ENCODE results near the gene KCNT1.

KCNT1 gene

DNA sequence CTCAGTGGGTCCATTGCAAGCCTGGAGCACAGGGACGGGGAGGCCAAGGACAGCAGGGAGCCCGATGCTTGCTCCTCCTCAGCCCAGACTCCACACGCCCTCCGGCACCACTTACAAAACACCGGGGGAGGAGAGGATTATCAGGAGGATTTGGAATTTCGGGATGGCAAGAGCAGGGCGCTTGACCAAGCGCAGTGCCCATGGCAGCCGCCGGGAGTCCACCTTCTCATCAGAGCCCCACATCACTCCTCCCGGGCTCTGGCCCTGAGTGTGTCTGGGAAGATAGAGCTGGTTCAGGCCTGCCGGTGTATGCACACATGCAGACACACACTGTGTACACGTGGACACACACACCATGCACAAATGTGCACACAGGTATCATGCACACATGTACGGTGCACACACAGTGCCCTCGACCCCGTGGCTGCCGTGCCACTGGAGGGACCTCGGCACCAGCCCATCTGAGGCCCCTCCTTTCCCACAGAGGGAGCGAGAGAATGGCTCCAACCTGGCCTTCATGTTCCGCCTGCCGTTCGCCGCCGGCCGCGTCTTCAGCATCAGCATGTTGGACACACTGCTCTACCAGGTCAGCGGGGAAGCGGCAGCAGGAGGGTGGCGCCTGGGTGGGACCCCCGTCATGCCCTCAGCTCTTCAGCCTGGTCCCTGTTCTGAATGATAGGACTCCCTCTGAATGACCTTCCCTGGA lies 81.7 kb downstream of the KCNT1 start:
- no peak for DNase-seq (ENCODE audit: low read depth)

DNA sequence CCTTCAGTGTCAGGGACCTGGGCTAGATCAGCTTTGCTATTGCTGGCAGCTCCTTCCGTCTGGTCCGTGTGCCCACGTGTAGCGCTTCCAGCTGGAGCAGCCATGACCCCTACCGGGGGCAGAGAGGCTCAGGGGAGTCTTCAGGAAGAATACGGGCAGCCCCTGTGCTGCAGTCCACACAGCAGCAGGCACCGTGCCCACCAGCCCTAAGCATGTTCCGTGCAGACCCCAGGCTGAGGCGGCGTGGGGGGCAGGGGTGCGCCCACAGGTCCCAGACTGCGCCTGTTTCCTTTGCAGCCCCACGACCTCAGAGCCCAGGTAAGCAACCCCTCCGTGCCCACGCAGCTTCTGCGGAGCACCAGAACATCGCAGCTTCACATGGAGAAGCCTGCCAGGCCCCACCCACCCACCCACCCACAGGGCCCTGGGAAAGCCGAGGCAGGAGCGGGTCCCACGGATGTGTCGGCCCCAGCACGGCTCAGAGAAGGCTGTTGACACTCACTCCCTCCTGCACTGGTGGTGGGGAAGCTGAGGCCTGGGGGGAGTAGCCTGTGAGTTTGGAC lies 83.1 kb downstream of the KCNT1 start:
- DNase-seq (ENCODE audit: low read depth), result no peak

DNA sequence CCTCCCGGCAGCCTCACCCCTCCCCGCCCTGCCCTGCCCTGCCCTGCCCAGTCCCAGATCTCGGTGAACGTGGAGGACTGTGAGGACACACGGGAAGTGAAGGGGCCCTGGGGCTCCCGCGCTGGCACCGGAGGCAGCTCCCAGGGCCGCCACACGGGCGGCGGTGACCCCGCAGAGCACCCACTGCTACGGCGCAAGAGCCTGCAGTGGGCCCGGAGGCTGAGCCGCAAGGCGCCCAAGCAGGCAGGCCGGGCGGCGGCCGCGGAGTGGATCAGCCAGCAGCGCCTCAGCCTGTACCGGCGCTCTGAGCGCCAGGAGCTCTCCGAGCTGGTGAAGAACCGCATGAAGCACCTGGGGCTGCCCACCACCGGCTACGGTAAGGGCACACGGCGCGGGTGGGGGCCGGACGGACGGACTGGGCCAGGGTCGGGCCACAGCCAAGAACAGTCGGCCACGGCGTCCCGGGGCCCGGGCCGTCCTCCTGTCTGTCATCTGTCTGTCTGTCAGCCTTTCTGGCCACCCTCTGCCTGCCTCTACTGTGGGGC lies 84.2 kb downstream of the KCNT1 start:
- no peak for DNase-seq (ENCODE audit: low read depth)

DNA sequence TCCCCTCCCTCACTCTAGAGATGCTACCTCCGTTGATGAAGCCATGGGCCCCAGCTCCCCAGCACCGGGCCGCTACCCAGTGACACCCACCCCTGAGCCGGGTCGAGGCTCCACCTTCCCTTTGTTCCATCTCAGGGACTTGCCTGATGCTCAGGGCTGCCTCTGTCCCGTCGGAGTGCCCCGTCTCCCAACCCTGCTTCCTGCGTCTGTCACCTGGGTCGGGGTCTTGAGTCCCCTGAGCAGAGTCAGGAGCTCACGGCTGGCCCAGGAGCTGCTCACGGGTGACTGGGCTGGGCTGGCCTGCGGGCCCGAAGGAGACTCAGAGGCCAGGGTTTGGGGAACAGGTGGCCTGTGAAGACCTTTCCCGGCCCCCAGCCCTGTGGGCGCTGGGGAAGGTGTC lies 85.3 kb downstream of the KCNT1 start:
- DNase-seq (ENCODE audit: low read depth), result no peak

DNA sequence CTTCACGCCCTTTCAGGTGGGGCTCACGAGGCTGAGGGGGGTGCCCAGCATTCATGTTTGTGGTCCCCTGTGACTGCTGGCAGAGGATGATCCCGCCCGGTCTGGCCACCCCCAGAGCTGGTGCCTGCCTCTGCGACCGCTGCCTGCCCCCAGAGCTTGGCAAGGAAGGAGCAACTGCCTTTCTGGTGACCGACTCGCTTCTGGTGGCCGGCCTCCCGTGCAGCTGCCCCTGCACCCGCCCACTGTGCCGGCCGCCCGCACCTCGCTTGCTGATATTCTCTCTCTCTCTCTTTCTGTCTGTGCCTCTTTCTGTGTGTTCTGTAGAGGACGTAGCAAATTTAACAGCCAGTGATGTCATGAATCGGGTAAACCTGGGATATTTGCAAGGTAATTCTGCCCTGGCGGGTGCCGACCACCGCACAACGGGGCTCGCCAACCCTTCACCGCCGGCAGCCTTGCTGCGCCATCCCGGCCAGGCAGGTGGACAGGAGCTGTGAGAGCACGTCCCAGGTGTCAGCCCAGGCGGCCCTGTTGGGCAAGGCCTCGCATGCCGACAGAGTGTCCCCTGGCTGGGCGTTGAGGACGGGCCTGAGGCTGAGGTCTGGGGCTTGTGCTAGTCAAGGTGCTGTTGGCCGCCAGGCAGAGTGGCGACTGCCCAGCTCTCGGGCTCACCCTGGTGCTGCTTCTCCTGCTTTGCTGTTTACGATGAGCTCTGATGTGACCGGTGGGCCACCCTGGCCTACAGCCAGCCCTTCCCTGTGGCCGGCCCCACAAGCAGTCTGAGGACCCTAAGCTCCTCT lies 86.0 kb downstream of the KCNT1 start:
- no peak for DNase-seq (ENCODE audit: low read depth)

DNA sequence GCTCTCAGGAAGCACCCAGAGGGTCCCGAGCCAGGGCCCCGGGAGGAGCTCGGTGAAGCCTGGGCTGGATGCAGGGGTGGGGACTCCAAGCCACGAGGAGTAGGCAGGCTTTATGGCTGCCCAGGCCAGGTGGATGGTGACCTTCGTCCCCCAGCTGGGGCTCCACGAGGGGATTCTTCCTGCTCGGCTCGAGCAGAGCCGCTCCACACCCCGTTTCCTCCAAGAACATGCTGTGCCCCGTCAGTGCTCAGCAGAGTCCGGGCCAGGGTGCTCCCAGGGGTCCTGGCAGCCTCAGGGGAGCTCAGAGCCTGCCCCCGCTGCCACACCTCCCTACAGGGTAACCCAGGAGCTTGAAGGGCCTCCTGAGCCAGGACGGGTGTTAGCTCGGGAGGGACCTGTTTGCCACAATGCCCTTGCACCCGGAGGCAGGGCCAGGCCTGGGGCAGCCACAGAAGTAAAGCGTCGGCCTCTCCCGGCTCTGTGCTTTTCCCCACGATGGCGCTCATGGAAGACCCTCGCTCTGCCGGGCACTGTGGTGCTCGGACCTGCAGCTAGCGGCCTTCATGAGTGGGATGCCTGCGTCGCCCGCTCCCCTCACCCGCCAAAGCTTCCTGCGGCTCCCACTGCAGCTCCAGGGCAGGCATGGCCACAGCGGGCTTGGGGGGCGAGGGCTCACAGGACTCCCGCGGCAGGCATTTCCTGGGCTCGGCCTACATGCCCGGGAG lies 86.8 kb downstream of the KCNT1 start:
- DNase-seq (ENCODE audit: low read depth), result no peak

DNA sequence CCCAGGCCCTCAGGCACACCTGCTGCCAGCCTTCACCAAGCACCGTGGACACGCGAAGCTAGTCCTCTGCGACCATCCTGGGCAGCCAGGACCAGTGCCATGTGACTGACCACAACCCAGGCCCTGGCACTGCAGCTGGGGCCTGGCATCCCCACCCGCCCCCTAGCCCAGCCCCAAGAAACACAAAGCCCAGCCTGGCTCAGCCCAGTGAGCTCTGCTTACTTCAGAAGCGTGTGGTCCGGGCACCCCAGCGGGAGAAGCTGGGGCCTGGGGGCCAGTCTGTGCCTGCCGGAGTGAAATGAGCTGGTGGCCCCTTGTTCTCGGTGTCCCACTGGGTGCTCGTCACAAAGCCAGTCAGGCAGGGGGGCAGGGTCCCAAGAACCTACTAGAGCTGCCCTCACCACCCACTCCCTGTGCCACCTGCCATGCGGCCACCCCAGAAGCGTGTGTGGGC lies 87.9 kb downstream of the KCNT1 start:
- no peak for DNase-seq (ENCODE audit: low read depth)

DNA sequence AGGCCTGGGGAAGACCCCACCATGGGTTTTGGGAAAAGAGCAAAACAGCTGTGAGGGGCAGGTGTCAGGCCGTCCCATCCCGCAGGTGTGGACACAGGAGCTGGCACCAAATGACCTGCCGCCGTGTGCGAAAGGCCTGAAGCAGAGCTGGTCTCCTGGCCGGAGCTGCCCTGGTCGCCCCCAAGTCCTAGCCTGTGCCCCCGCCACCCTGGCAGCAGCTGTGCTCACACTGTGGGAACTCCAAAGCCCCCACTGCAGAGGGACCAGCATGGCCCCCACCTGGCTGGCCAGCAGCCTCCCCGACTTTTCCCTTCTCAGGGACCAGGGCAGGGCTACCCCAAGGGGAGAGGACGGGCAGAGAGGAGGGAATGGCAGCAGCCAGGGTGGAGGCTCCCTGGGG lies 88.4 kb downstream of the KCNT1 start:
- no peak for DNase-seq (ENCODE audit: low read depth)

DNA sequence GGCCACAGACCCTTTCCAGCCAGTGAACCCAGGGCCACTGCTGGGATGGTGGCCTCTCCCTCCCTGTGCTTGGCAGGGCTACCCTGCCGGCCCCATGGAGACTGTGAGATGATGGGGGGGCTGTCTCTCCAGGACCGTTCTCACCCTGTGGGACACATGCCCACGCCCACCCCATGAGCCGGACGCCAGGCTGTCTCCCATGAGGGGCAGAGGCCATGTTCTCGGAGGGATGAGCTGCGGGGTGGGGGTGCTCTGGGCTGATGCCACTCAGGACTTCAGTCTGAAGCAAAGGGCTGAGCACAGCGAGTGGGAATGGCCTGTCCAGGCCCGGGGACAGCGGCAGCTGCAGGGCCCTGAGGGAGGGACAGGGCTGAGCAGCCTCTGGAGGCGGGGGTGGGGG lies 88.9 kb downstream of the KCNT1 start:
- no peak for DNase-seq (ENCODE audit: low read depth)

DNA sequence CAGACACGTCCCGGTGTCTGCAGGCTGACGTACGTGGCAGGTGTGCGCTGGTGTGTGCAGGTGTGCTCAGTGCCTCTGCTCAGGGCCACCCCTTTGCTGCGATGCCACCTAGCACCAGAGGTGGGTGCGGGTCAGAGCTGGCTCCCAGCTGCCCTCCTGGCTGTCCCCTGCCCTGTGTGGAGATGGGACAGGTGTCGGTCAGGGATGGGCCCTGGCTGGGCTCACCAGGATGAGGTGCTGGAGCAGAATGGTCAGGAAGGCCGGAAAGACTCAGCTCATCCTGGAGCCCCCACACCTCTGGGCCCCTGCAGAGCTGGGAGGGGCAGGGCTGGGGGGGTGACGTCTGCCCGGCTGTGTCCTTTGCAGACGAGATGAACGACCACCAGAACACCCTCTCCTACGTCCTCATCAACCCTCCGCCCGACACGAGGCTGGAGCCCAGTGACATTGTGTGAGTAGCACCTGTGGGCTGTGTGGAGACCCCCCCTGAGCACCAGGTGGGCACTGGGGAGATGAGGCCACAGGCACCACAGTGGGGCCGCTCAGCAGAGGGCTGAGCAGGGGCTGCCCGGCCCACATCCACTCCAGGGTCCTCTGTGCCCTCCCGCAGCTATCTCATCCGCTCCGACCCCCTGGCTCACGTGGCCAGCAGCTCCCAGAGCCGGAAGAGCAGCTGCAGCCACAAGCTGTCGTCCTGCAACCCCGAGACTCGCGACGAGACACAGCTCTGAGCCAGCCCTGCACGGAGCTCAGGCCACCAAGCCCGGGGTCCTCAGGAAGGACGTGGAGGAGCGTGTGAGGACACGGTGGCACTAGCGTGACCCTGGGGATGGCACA lies 89.7 kb downstream of the KCNT1 start:
- DNase-seq (ENCODE audit: low read depth), result no peak

DNA sequence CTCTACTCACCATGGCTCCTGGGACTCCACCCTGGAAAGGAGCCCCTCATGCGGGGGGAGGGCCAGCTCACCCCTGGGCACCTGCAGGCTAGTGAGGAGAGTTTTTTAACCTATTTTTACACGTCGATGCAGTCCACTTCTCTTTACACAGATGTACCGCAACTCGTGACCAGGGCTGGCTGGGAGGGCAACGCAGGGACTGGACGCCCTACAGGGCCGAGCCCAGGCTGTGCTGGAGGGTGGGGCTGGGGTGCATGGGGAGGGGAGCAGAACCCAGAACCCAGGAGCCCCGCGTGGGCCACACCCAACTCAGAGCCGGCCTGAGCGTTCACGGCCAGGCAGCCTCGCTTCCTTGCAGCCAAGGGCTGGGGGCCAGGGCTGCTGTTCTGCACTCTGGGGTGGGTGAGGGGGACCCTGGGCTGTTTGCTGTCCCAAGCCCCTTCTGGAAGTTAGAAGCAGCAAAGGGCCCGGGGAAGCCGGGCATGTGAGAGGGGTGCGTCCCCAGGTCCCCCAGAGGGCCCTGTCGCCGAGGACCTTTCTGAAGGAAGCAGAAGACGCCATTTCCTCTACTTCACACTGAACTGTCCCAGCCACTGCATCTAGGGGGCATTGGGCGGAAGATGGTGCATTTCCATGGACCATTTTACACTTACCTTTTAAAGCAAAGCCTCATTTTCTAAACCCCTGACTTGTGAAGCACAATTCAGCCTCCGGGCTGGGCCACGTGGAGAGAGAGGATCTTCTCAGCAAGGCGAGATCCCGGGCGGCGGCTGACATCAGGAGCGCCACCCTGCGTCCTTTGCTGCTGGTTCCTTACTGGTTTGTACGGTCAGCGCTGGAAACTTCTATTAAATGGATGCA lies 90.5 kb downstream of the KCNT1 start:
- no peak for DNase-seq (ENCODE audit: low read depth)

DNA sequence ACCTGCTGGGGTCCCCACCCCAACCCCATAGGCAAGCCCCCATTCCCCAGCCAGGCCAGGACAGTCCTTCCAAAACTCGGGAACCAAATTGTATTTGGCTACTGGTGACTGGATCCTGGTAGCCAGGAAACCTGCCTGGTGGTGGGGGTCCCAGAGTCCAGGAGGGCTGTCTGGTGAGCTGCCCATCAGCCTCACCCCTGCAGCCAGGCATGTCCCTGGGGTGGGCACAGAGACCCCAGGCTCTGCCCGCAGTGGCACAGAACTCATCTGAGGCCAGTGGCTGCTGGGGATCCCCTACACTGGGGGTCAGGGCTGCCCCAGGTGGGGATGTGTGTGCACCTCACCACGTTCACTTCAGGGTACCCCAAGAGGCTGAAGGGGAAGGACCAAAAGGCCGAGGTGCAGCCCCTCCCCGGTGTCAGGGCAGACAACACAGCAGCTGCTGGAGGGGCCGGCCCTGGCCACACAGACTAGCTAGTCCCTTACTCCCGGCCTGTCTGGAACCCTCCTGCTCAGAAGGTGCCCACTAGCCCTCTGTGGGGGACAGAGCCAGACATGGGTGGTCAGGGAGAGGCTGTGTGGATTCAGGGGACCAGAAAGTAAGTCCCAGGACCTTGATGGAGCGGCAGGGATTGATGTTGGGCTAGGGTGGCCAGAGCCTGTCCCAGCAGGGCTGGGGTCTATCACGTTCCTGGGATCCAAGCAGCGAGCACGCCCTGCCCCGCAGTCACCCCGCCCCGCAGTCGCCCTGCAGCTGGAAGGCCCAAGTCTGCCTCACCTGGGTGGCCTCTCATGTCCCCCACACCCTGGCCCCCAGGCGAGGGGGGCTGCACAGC lies 91.5 kb downstream of the KCNT1 start:
- DNase-seq (ENCODE audit: low read depth), result no peak

DNA sequence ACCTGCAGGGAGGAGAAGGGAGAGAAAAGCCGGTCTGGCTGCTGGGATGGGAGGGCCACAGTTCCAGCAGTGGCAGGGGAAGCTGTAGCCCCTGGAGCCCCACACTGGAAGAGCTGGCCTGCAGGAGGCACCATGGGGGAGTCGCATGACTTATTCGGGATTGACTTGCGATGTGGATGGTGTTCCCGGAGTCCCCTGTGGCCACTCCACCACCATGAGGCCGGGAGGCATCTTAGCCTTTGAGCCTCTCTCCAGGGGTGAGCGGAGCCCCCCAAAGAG lies 92.0 kb downstream of the KCNT1 start:
- DNase-seq (ENCODE audit: low read depth), result no peak

DNA sequence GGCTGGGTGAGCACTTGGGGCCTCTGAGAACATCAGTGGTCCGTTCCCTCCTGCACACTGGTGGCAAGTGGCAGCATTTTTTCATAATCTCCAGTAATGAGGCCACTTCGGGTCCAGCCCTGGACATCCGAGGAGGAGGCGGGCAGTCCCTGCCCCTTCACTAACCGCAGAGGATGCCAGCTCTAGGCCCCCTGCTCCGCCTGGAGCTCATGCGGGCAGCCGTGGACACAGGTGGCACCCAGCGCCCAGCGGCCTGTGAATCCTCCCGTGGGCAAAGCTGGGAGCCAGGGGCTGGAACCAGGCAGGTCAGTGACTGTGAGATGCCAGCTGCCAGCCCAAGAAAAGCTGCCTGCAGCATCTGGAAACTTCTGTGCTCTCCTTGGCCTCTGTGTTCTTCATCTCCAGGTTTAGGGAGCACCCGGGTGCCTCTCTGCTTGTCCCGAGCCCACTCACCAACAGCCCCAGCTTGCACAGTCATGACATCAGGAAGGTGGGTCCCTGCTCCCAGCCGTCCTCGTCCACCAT lies 92.4 kb downstream of the KCNT1 start:
- DNase-seq (ENCODE audit: low read depth), result no peak

DNA sequence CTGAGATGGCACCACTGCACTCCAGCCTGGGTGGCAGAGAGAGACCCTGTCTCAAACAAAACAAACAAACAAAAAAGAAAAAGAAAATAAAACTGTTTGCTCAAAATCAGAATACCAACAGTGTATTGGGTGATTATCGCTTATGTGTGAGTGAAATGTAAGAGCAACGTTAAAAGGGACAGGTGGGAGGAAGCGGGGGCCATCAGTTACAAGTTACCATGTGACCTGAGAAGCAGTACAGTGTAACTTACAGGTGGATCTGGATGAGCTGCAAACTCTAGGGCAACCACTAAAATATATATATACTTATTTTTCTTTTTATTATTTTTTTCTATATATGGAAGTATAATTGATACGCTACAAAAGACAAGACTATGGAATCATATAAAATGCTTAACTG lies 93.4 kb downstream of the KCNT1 start:
- DNase-seq (ENCODE audit: low read depth), result no peak

DNA sequence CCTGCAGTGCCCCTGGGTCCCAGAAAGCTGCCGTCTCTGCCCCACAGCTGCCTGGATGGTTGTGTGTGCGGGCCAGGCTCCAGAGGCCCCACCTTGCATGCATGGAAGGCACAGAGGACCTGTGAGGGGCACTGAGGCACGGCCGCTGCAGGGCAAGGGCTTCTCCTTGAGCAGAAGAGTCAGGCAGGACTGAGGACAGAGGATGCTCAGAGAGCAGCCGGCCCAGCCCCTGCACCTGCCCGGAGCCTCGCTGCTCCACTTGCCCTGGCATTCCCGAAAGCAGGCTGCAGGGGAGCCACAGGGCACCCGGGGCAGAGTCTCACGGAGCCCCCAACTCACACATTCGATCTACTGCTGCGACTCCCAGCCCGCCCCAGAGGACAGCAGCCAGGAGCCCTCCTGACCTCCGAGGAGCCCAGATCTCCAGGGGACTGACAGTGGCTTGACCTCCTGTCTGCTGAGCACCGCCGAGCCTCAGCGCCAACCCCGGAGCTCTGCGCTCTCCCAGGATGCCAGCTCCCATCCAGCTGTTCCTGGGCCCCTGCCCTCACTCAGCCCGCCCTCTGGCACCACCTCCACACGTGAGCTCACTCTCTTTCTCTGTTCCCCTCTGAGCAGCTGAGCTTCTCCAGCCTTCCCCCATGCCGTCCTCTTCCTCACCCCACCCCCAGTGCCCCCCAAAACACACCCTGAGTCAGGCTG lies 95.0 kb downstream of the KCNT1 start:
- DNase-seq (ENCODE audit: low read depth), result no peak

DNA sequence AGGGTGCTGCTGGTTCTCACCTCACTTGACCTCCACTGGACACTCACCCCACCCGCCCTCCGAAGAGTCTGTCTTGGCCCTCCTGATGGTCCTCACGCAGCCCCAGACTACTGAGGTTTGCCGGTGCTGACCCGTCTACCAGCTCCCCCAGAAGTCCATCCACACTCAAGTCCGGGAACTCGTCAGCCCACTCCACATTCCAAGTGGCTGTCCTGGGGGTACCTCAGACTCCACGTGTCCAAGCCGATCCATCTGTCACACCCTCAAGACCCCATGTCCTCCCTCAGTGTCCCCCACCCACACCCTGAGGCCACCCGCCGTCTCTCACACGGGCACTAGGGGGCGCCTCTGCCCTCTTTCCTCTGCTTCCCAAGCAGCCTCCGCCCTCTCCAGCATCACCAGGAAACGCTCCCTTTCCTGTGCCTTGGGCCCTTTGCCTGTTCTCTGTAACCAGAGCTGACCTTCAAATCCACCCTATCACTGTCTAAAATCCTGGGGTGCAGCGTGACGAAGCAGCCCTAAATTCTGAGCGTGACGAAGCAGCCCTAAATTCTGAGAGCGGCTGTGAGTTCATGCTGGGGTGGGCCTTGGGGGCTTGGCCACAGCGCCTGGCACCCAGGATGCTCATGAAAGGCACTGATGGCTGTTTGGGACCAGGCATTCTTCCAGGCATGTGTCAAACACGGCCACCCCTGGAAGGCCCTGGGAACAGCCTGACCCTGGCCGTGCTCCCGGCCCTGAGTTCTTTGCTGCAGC lies 95.7 kb downstream of the KCNT1 start:
- DNase-seq (ENCODE audit: low read depth), result peak; percentile 63

DNA sequence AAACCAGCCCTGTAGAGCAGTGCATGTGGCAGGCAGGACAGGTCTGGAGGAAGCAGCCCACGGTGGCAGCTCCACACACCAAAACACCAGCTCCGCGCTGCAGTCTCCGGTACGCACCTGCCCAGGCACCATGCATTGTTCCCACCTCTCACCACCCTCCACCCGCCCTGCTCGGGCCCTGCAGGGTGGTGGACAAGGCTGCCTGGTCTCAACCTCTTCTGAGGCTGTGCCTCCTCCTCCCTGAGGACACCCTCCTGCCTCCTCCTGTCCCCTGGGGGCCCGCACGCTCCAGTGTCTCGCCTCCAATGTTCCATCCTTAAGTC lies 96.2 kb downstream of the KCNT1 start:
- no peak for DNase-seq (ENCODE audit: low read depth)
